Activated T-cell treated with anti-CD3 and anti-CD28 coated beads, Interleukin-2, amount 50 U/mL, for 4 hours (primary cell): ENCODE data around the gene RSBN1. TPM values are rescaled to one million over a fixed set of nuclear protein-coding genes. Genes with fewer than 3 reads are reported as not detected.
A peak's percentile ranks its signal among the peaks of the same experiment; 100 is the strongest.
"Not testable (repeated sequence)": the region's sequence is repeated elsewhere in the genome, so short reads cannot be mapped to it uniquely, and the experiment has no call there.

Source experiments
- ATAC-seq, 2 donors: fragments of 200-7000 bp; cut with Tn5 transposase; one replicate each; pipeline ENCODE4 v1.10.0; 2021
- DNase-seq: peaks from one replicate; pipeline ENCODE4 v3.0.0-alpha.2; 2020
- H3K27me3 Mint-ChIP-seq: one replicate; pipeline ENCODE4 v1.8.0; 2021; ENCODE audit warnings: low read depth, mixed read lengths
- H3K36me3 Mint-ChIP-seq: one replicate; pipeline ENCODE4 v1.8.0; 2022; ENCODE audit warnings: mixed read lengths; ENCODE audit not compliant: insufficient read depth
- H3K4me1 Mint-ChIP-seq: one replicate; pipeline ENCODE4 v1.8.0; 2021; ENCODE audit warnings: low read depth, mixed read lengths
- H3K4me3 Mint-ChIP-seq: one replicate; pipeline ENCODE4 v1.8.0; 2021; ENCODE audit warnings: mild to moderate bottlenecking, moderate library complexity, mixed read lengths
- H3K9me3 Mint-ChIP-seq: one replicate; pipeline ENCODE4 v1.8.0; 2021; ENCODE audit warnings: mixed read lengths
- total RNA-seq, 3 donors: library from RNA; stranded (reverse); gene quantifications; one replicate each; pipeline ENCODE4 v1.2.1, GENCODE V29; 2021

The RSBN1 gene
- total RNA-seq: 10 to 100 TPM; 15.4 to 20.2 (median 17.2) TPM

GRCh38 chr1:113811888-113812660 lies at the start of gene RSBN1:
Gene RSBN1 (minus strand): TSS chr1:113812476. CDS start chr1:113812412, 64 bp downstream.
- Mint-ChIP-seq H3K4me1 (peaks cover 30% of the 10 kb centered on the region), H3K4me3 (peak within 1 kb of the TSS; percentile 97), H3K36me3 (peaks cover 11% of the 10 kb centered on the region), H3K9me3 (no peaks in the 10 kb centered on the region), H3K27me3 (no peaks in the 10 kb centered on the region)
- DNase-seq (peak; percentile 95), ATAC-seq (peak; percentile 96)

- no peaks in the 10 kb centered on the region for H3K9me3 Mint-ChIP-seq
Measured at GRCh38 chr1:113861641-113862040, 49.4 kb upstream of the RSBN1 start.

GRCh38 chr1:113860891-113861290 lies 48.6 kb upstream of the RSBN1 start:
- Mint-ChIP-seq H3K36me3 (peaks cover 33% of the 10 kb centered on the region), H3K9me3 (no peaks in the 10 kb centered on the region), H3K4me3 (no peak overlapping the region), H3K27me3 (no peaks in the 10 kb centered on the region), H3K4me1 (peaks cover 43% of the 10 kb centered on the region)
- no peak for ATAC-seq
- no peak for DNase-seq

More at GRCh38 chr1:113861641-113862040, 49.4 kb upstream of the RSBN1 start:
- Mint-ChIP-seq H3K27me3 (no peaks in the 10 kb centered on the region), H3K4me3 (no peak overlapping the region), H3K36me3 (peaks cover 27% of the 10 kb centered on the region), H3K4me1 (peaks cover 45% of the 10 kb centered on the region)
- DNase-seq (no peak), ATAC-seq (no peak)

- Mint-ChIP-seq H3K4me1 (peaks cover 41% of the 10 kb centered on the region), H3K27me3 (no peaks in the 10 kb centered on the region), H3K36me3 (peaks cover 36% of the 10 kb centered on the region), H3K4me3 (peak overlapping the region; percentile 4), H3K9me3 (no peaks in the 10 kb centered on the region)
- DNase-seq: no peak
- ATAC-seq: peak in 1 of 2 donors; percentile 38
Measured at GRCh38 chr1:113859478-113860175, 47.4 kb upstream of the RSBN1 start.

- ATAC-seq: no peak
- no peak for DNase-seq
- Mint-ChIP-seq H3K36me3 (peaks cover 42% of the 10 kb centered on the region), H3K27me3 (no peaks in the 10 kb centered on the region), H3K4me1 (peaks cover 46% of the 10 kb centered on the region), H3K9me3 (no peaks in the 10 kb centered on the region), H3K4me3 (no peak overlapping the region)
Measured at GRCh38 chr1:113858982-113859381, 46.7 kb upstream of the RSBN1 start.

GRCh38 chr1:113858418-113858817 lies 46.1 kb upstream of the RSBN1 start:
- Mint-ChIP-seq H3K27me3 (no peaks in the 10 kb centered on the region), H3K36me3 (peaks cover 42% of the 10 kb centered on the region), H3K4me3 (no peak overlapping the region), H3K4me1 (peaks cover 45% of the 10 kb centered on the region), H3K9me3 (no peaks in the 10 kb centered on the region)
- no peak for DNase-seq
- no peak for ATAC-seq

GRCh38 chr1:113857776-113858175 lies 45.5 kb upstream of the RSBN1 start:
- Mint-ChIP-seq H3K9me3 (no peaks in the 10 kb centered on the region), H3K27me3 (no peaks in the 10 kb centered on the region), H3K4me3 (no peak overlapping the region), H3K36me3 (peaks cover 41% of the 10 kb centered on the region), H3K4me1 (peaks cover 42% of the 10 kb centered on the region)
- no peak for DNase-seq
- no peak for ATAC-seq

- Mint-ChIP-seq H3K4me1 (peaks cover 34% of the 10 kb centered on the region), H3K36me3 (peaks cover 34% of the 10 kb centered on the region), H3K9me3 (no peaks in the 10 kb centered on the region), H3K4me3 (no peak overlapping the region), H3K27me3 (no peaks in the 10 kb centered on the region)
- ATAC-seq (no peak), DNase-seq (no peak)
Measured at GRCh38 chr1:113856401-113856790, 44.1 kb upstream of the RSBN1 start.

- no peak overlapping the region for H3K4me3 Mint-ChIP-seq
- ATAC-seq (no peak), DNase-seq (no peak)
- no peaks in the 10 kb centered on the region for H3K9me3 Mint-ChIP-seq
- no peaks in the 10 kb centered on the region for H3K27me3 Mint-ChIP-seq
- peaks cover 31% of the 10 kb centered on the region for H3K4me1 Mint-ChIP-seq
- peaks cover 35% of the 10 kb centered on the region for H3K36me3 Mint-ChIP-seq
Measured at GRCh38 chr1:113855630-113856400, 43.5 kb upstream of the RSBN1 start.

- ATAC-seq: peak in 1 of 2 donors; percentile 21
- peaks cover 25% of the 10 kb centered on the region for H3K4me1 Mint-ChIP-seq
- DNase-seq: no peak
- H3K27me3 Mint-ChIP-seq: no peaks in the 10 kb centered on the region
- no peaks in the 10 kb centered on the region for H3K9me3 Mint-ChIP-seq
- H3K36me3 Mint-ChIP-seq: peaks cover 36% of the 10 kb centered on the region
- H3K4me3 Mint-ChIP-seq: no peak overlapping the region
Measured at GRCh38 chr1:113854234-113854633, 42.0 kb upstream of the RSBN1 start.

GRCh38 chr1:113852694-113853093 lies 40.4 kb upstream of the RSBN1 start:
- H3K36me3 Mint-ChIP-seq: peaks cover 33% of the 10 kb centered on the region
- H3K4me3 Mint-ChIP-seq, H3K27me3 Mint-ChIP-seq, ATAC-seq, H3K9me3 Mint-ChIP-seq, DNase-seq: not testable (repeated sequence)
- peaks cover 20% of the 10 kb centered on the region for H3K4me1 Mint-ChIP-seq

- H3K27me3 Mint-ChIP-seq: no peaks in the 10 kb centered on the region
- peaks cover 5% of the 10 kb centered on the region for H3K9me3 Mint-ChIP-seq
- no peak for ATAC-seq
- no peak overlapping the region for H3K4me3 Mint-ChIP-seq
- peaks cover 35% of the 10 kb centered on the region for H3K36me3 Mint-ChIP-seq
- DNase-seq: no peak
- peaks cover 20% of the 10 kb centered on the region for H3K4me1 Mint-ChIP-seq
Measured at GRCh38 chr1:113850127-113850796, 38.0 kb upstream of the RSBN1 start.

GRCh38 chr1:113849072-113849471 lies 36.8 kb upstream of the RSBN1 start:
- peaks cover 15% of the 10 kb centered on the region for H3K4me1 Mint-ChIP-seq
- no peak overlapping the region for H3K4me3 Mint-ChIP-seq
- DNase-seq: no peak
- ATAC-seq: no peak
- H3K36me3 Mint-ChIP-seq: peaks cover 28% of the 10 kb centered on the region
- no peaks in the 10 kb centered on the region for H3K27me3 Mint-ChIP-seq
- H3K9me3 Mint-ChIP-seq: peaks cover 5% of the 10 kb centered on the region
